ENCODE data around the gene TMIE.

TMIE gene

GRCh38 chr3:46756642-46757041 is 55.5 kb downstream of the TMIE start:
- in situ Hi-C loops (cut with HindIII; ENCODE audit: low sequenced_read_pairs) = no loop called here

- in situ Hi-C loops (cut with HindIII; ENCODE audit: low sequenced_read_pairs) = no loop called here
These were observed 58.3 kb downstream of the TMIE start for GRCh38 chr3:46759239-46760167.
